Measurements from ENCODE around the gene OR51B2. TPM values are rescaled to one million over a fixed set of nuclear protein-coding genes. Genes with fewer than 3 reads are reported as not detected.
"Not testable (repeated sequence)": the region's sequence is repeated elsewhere in the genome, so short reads cannot be mapped to it uniquely, and the experiment has no call there.

Gene OR51B2
- total RNA-seq, 1 donor from 2014 or later = 0.41 TPM

- FAIRE-seq = no peak
- no peak for DNase-seq (ENCODE audit: low spot score in 2 of 2)
These were observed 6.8 kb downstream of the OR51B2 start for GRCh38 chr11:5317292-5317691.

GRCh38 chr11:5313326-5314023 lies 10.6 kb downstream of the OR51B2 start:
- not testable (repeated sequence) for DNase-seq (ENCODE audit: low spot score in 2 of 2); FAIRE-seq

- FAIRE-seq (no peak), DNase-seq (ENCODE audit: low spot score in 2 of 2) (no peak)
These were observed 13.7 kb downstream of the OR51B2 start for GRCh38 chr11:5310423-5310822.

GRCh38 chr11:5307256-5308019 lies 16.7 kb downstream of the OR51B2 start:
- DNase-seq (ENCODE audit: low spot score in 2 of 2) (no peak), FAIRE-seq (no peak)

- FAIRE-seq = no peak
These were observed 20.1 kb downstream of the OR51B2 start for GRCh38 chr11:5304046-5304445.

GRCh38 chr11:5303626-5304025 lies 20.5 kb downstream of the OR51B2 start:
- DNase-seq (ENCODE audit: low spot score in 2 of 2) (no peak), FAIRE-seq (no peak)

More at GRCh38 chr11:5304046-5304445, 20.1 kb downstream of the OR51B2 start:
- no peak for DNase-seq (ENCODE audit: low spot score in 2 of 2)

- DNase-seq (ENCODE audit: low spot score in 2 of 2) = no peak
- no peak for FAIRE-seq
These were observed 22.3 kb downstream of the OR51B2 start, which contains the start of gene OR51B4 for GRCh38 chr11:5301846-5302245. Gene OR51B4, minus strand, starts transcription at chr11:5301946. Its CDS starts 0 bp downstream, at chr11:5301946.

GRCh38 chr11:5300251-5300650 lies 23.8 kb downstream of the OR51B2 start:
- DNase-seq (ENCODE audit: low spot score in 2 of 2) (no peak), FAIRE-seq (no peak)

GRCh38 chr11:5298451-5298850 lies 25.6 kb downstream of the OR51B2 start:
- no peak for FAIRE-seq
- DNase-seq (ENCODE audit: low spot score in 2 of 2) = no peak

GRCh38 chr11:5297721-5298323 lies 26.3 kb downstream of the OR51B2 start:
- no peak for DNase-seq (ENCODE audit: low spot score in 2 of 2)
- no peak for FAIRE-seq

GRCh38 chr11:5294342-5294995 lies 29.6 kb downstream of the OR51B2 start:
- DNase-seq (ENCODE audit: low spot score in 2 of 2); FAIRE-seq: not testable (repeated sequence)

GRCh38 chr11:5293028-5293427 lies 31.1 kb downstream of the OR51B2 start:
- DNase-seq (ENCODE audit: low spot score in 2 of 2) (no peak), FAIRE-seq (no peak)

- FAIRE-seq = no peak
- no peak for DNase-seq (ENCODE audit: low spot score in 2 of 2)
These were observed 32.8 kb downstream of the OR51B2 start for GRCh38 chr11:5291207-5291838.

- FAIRE-seq (no peak), DNase-seq (ENCODE audit: low spot score in 2 of 2) (no peak)
These were observed 34.0 kb downstream of the OR51B2 start for GRCh38 chr11:5290106-5290505.

GRCh38 chr11:5289696-5290095 lies 34.4 kb downstream of the OR51B2 start:
- no peak for FAIRE-seq
- no peak for DNase-seq (ENCODE audit: low spot score in 2 of 2)

GRCh38 chr11:5288906-5289550 lies 35.1 kb downstream of the OR51B2 start:
- FAIRE-seq = no peak
- DNase-seq (ENCODE audit: low spot score in 2 of 2) = no peak

- DNase-seq (ENCODE audit: low spot score in 2 of 2) = no peak
- FAIRE-seq = no peak
These were observed 35.8 kb downstream of the OR51B2 start for GRCh38 chr11:5288108-5288905.

GRCh38 chr11:5286901-5287300 lies 37.2 kb downstream of the OR51B2 start:
- DNase-seq (ENCODE audit: low spot score in 2 of 2) = no peak
- FAIRE-seq = no peak

GRCh38 chr11:5286351-5286750 lies 37.7 kb downstream of the OR51B2 start:
- FAIRE-seq = no peak
- no peak for DNase-seq (ENCODE audit: low spot score in 2 of 2)

Data from frontal cortex (tissue), 4 donors.